Psoas muscle (tissue), 8 donors: ENCODE measurements around the gene FBXO3. TPM values are rescaled to one million over a fixed set of nuclear protein-coding genes. Genes with fewer than 3 reads are reported as not detected.

ENCODE experiments used
- ATAC-seq, 4 donors: fragments of 200-7000 bp; cut with Tn5 transposase; one replicate each; pipeline ENCODE4 v1.9.1; 2020; ENCODE audit warnings: moderate library complexity in 3 of 4, mild to moderate bottlenecking in 2 of 4
- DNase-seq, 2 donors: peaks; one replicate each; pipeline ENCODE4 v3.0.0-alpha.2; 2020
- H3K27ac ChIP-seq: fragments of 200-600 bp; one replicate; pipeline ENCODE4 v1.8.0; 2022
- H3K27me3 ChIP-seq, 3 donors: fragments of 200-600 bp in 1 of 3; one replicate each; pipeline versions ENCODE4 v1.6.1 to v1.8.0; 2013 to 2022; ENCODE audit warnings: low read length in 2 of 3, mild to moderate bottlenecking in 2 of 3, moderate library complexity in 1 of 3; ENCODE audit not compliant: insufficient read depth in 3 of 3
- H3K36me3 ChIP-seq, 2 donors: fragments of 200-600 bp in 1 of 2; one replicate each; pipeline versions ENCODE4 v1.6.1 to v1.8.0; 2013 to 2022; ENCODE audit warnings: low read depth in 1 of 2, mild to moderate bottlenecking in 1 of 2, moderate library complexity in 1 of 2; ENCODE audit not compliant: insufficient read depth in 1 of 2
- H3K4me1 ChIP-seq: fragments of 200-600 bp; one replicate; pipeline ENCODE4 v1.8.0; 2022
- H3K4me3 ChIP-seq: fragments of 200-600 bp; one replicate; pipeline ENCODE4 v1.8.0; 2022; ENCODE audit warnings: mild to moderate bottlenecking
- H3K9me3 ChIP-seq: fragments of 200-600 bp; one replicate; pipeline ENCODE4 v1.8.0; 2022
- CTCF ChIP-seq: fragments of 200-600 bp; IDR thresholded peaks from one replicate; pipeline ENCODE4 v1.8.0; 2022; ENCODE audit warnings: antibody characterized with exemption
- WGBS, 3 donors: extraction: QIAGEN DNeasy Blood & Tissue Kit; methylation state at CpG; one replicate each; pipeline versions ENCODE4 v1.1.6 to v1.1.7; 2013; 5-methylcytosine and 5-hydroxymethylcytosine counted together
- intact Hi-C, 2 donors: fragments of 100-400 bp; cut with DNase I; formaldehyde crosslinking; loops; one replicate each; pipeline versions ENCODE4 v1.11.0 to v1.14.2; 2022
- polyA plus RNA-seq, 3 donors: library from polyadenylated mRNA; stranded (reverse); fragments of 200-250 nt; gene quantifications; one replicate each; pipeline ENCODE4 v1.2.3, GENCODE V29; 2013
- total RNA-seq, 4 donors: library from RNA; stranded (reverse); fragmentation: NEBNext Ultra II Directional in 2 of 4; extraction: Animal tissue kit (Norgen Biotek cat#: 25700) in 2 of 4; gene quantifications; one replicate each; pipeline versions ENCODE4 v1.2.1 to v1.2.4, GENCODE V29; 2021 to 2023
- donor health status: healthy with polysubstance abuse.
- donor health status: DM: no; HTN: no; CAD: no; lungs with moderate emphysema.
- donor health status: Bipolar disorder and iron deficiency.
- donor health status: healthy.
- donor health status: DM: yes; HTN: yes; CAD: no.
- donor health status: DM: no; HTN: no; CAD: no.
- donor health status: DM: no; HTN: no; CAD: no.
- donor health status: DM: yes; HTN: yes; CAD: no.

The FBXO3 gene
- total and polyA plus RNA-seq, 7 donors, result 13.4 to 52.6 (median 36.7) TPM

GRCh38 chr11:33699515-33700062 lies 74.7 kb downstream of the FBXO3 start:
- ATAC-seq, result no peak
- Histone ChIP-seq H3K4me1 (peaks cover 53% of the 10 kb centered on the region), H3K36me3 (no peaks in the 10 kb centered on the region), H3K9me3 (no peaks in the 10 kb centered on the region), H3K4me3 (no peak overlapping the region), H3K27ac (peak overlapping the region; percentile 83), H3K27me3 (no peaks in the 10 kb centered on the region)
- TF ChIP-seq CTCF, result no peak
- intact Hi-C loops, result loop anchor here (5.0 to 10.0 kb wide), 2 partner anchors 38 to 535 kb away; partner anchors contain the start of genes CD59 (in 2 of the 2) and CSTF3 (in 1 of the 2)
- DNase-seq, result no peak
- 59 to 69% (median 68%) methylated on average over 12 of the region's 12 CpGs for WGBS, 3 donors

- Histone ChIP-seq H3K4me1 (peaks cover 50% of the 10 kb centered on the region), H3K9me3 (no peaks in the 10 kb centered on the region), H3K27ac (no peak overlapping the region), H3K36me3 (no peaks in the 10 kb centered on the region), H3K27me3 (no peaks in the 10 kb centered on the region), H3K4me3 (no peak overlapping the region)
- DNase-seq (no peak), ATAC-seq (no peak)
- 84 to 89% (median 85%) methylated on average over 5 of the region's 5 CpGs for whole genome bisulfite sequencing, 3 donors
- intact Hi-C loops, result loop anchor here in 1 of 2 donors (10.0 kb wide), 1 partner anchor 534 kb away; the partner anchor contains the start of gene CSTF3
- TF ChIP-seq CTCF, result no peak
Measured at GRCh38 chr11:33698921-33699320, 75.4 kb downstream of the FBXO3 start.

- Histone ChIP-seq H3K36me3 (no peaks in the 10 kb centered on the region), H3K9me3 (no peaks in the 10 kb centered on the region), H3K4me1 (peaks cover 40% of the 10 kb centered on the region), H3K27me3 (no peaks in the 10 kb centered on the region), H3K27ac (no peak overlapping the region), H3K4me3 (no peak overlapping the region)
- intact Hi-C loops, result loop anchor here in 1 of 2 donors (10.0 kb wide), 1 partner anchor 533 kb away; the partner anchor contains the start of gene CSTF3
- DNase-seq (no peak), ATAC-seq (no peak)
- 79 to 81% (median 81%) methylated on average over 3 of the region's 3 CpGs for WGBS, 3 donors
- TF ChIP-seq CTCF, result no peak
Measured at GRCh38 chr11:33697997-33698396, 76.3 kb downstream of the FBXO3 start.

- H3K36me3 ChIP-seq, result no peaks in the 10 kb centered on the region
- H3K9me3 ChIP-seq, result no peaks in the 10 kb centered on the region
- intact Hi-C loops, result loop anchor here in 1 of 2 donors (10.0 kb wide), 1 partner anchor 532 kb away; the partner anchor contains the start of gene CSTF3
- H3K4me3 ChIP-seq, result no peak overlapping the region
- DNase-seq (no peak), ATAC-seq (no peak)
- WGBS, 3 donors, result 69 to 76% (median 69%) methylated on average over 6 of the region's 6 CpGs
- no peak for TF ChIP-seq CTCF
- peaks cover 40% of the 10 kb centered on the region for H3K4me1 ChIP-seq
- no peaks in the 10 kb centered on the region for H3K27me3 ChIP-seq
- no peak overlapping the region for H3K27ac ChIP-seq
Measured at GRCh38 chr11:33696931-33697638, 77.2 kb downstream of the FBXO3 start.
